Erythroblast (primary cell): ENCODE measurements around the gene ATP6V1F.
"Not testable (repeated sequence)": the region's sequence is repeated elsewhere in the genome, so short reads cannot be mapped to it uniquely, and the experiment has no call there.

ENCODE experiments used
- DNase-seq, 2 experiments: peaks; one replicate each; lab custom pipeline; 2025; lab: John Stamatoyannopoulos, UW
- GATA1 ChIP-seq: IDR thresholded peaks from 2 replicates; pipeline ENCODE4 v1.6.1; 2011; ENCODE audit warnings: low read depth, mild to moderate bottlenecking, control low read depth, low read length, moderate library complexity
- POLR2A ChIP-seq: IDR thresholded peaks from 2 replicates; pipeline ENCODE4 v1.6.1; 2011; ENCODE audit warnings: mild to moderate bottlenecking, low read length

Gene ATP6V1F

DNA sequence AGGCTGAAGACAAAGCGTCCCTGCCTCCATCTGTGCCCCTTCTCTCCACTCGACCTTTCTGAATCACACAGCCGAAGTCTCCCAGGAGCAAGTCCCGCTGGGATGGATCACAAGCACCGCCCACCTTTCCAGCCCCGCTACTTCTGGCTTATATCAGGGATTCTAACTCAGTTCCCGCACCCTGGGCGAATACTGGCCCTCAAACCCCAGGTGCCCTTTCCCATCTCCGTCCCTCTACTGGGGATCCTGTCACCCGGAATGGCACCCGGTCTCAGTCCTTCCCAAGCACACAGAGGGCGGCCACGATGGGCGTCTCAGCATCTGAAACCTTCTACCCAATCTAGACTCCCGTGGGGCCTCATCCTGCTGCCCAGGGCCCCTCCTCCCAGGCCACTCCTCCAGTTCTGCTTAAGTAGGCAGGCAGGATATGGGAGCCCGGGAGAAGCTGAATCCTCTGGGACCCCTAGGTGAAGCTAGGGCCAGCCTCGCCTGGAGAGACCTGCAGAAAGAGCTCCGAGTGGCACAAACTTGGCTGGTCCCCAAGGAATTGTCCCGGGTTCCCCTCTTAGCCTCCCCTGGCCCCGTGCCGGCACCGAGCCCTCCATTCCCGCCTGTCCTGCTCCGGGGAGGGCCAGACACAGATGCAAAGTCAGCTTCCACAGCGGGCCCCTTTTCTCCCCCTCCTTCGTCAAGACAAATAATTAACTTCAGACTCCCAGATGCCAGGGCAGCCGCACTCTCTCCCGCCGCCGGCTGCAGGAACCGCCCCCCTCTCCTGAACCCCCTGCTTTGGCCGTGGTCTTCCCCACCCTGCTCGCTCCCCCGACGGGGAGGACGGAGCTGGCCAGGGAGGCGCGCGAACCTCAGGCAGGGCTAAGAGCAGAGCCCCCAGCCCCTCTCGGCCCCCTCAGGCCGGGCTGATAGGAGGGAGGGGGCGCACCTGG lies 47.2 kb downstream of the ATP6V1F start:
- TF ChIP-seq GATA1 (no peak), POLR2A (no peak)
- DNase-seq: no peak

DNA sequence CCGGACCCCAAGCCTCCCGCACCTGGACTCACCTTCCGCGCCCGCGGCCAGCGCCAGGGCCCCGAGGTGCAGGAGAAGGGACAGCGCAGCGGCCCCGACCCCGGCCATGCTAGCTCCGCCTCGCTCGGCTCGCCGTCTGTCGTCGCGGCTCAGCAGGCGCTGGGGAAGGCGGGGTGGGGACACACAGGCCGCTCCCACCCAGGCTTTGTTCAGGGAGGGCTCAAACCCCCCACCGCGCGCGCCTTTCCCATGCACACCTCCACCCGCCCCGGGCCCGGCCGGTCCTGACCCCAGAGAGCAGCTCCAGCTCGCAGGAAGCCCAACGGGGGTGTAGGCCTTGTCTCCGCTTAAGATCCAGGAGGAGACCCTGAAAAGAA lies 47.9 kb downstream of the ATP6V1F start, which contains the start of gene KCP:
Gene KCP (minus strand): TSS at position 141 of the 377 bp plus-strand sequence. CDS start 33 bp downstream, at position 108.
- TF ChIP-seq GATA1 (no peak), POLR2A (no peak)
- DNase-seq: no peak

DNA sequence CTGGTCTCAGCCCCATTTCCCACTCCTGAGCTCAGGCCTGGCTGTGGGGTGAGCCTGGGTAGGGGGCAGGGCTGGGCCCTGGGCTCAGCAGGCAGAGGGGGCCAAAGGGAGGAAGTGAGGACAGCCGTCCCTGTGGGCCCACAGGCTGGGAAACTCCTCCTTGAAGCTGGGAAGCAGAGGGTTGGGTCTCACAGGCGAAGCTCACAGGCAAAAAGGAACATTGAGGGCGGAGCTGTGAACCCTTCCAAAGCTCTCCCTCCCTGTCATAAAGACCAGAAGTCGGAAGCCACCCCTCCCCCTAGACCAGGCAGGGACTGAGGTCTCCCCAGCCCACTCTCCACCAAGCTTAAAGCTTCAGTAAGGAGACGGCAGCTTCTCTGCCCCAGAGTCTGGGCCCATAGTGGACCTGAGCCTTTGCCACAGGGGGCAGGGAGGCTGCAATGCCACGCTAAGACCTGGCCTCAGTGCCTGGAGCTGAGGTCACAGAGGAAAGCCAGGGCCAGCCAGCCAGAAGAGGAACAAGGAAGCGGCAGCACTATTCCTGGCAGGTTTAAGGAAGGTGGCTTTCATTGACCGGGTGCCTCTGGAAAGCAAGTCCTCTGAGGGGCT lies 48.9 kb downstream of the ATP6V1F start:
- no peak for DNase-seq
- TF ChIP-seq POLR2A (no peak), GATA1 (no peak)

DNA sequence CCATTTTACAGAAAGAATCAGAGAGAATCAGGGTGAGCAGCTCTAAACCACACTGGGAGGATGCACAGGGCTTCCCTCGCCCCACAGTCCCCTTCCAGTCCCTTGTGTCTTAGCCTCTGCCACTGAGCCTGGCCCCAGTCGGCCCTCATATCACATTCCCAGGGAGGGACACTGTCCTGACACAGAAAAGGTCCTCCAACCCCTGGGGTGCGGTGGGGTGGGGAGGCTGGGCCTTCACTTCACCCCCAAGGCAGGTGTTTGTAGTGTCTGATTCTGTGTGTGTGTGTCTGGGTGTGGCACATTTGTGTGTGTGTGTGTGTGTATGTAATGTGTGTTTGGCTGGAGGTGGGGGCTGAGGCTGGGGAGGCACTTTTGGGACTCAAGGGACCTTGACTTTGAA lies 49.6 kb downstream of the ATP6V1F start:
- TF ChIP-seq POLR2A: no peak
- TF ChIP-seq GATA1: no peak
- DNase-seq: no peak

DNA sequence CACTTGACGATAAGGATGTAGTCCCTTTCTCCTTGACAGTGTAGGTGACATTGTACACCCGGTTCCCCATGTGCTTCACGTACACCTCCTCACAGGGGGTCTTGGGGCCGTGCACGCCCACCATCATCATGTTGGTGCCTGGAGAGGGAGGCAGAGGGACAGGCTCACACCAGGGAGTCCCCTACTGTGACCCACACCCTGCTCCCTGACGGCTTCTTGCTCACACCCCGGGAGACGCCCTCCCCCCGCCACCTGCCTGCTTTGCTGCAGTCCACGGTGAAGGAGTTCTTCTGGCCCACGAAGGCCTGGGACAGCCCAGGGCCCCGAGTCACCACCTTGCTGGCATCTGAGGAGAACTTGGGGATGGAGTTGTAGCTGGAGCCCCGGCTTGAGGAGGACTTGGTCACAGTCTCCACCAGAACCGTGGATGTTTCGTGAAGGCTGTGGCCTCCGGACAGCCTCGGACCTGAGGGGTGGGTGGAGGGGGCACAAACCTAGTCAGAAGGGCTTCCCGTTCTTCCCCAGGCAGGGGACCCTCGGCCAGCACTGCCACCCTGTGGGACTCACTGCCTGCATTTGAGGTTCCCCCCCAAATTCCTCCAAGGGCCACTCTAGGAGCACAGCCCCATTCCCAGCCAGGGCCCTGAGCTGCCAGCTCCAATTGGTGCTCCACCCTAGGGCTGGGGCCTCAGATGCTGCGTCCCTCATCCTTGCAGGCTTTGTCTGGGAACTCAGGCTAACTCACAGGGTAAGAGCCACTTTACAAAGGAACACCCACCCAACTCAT lies 50.2 kb downstream of the ATP6V1F start:
- not testable (repeated sequence) for DNase-seq

DNA sequence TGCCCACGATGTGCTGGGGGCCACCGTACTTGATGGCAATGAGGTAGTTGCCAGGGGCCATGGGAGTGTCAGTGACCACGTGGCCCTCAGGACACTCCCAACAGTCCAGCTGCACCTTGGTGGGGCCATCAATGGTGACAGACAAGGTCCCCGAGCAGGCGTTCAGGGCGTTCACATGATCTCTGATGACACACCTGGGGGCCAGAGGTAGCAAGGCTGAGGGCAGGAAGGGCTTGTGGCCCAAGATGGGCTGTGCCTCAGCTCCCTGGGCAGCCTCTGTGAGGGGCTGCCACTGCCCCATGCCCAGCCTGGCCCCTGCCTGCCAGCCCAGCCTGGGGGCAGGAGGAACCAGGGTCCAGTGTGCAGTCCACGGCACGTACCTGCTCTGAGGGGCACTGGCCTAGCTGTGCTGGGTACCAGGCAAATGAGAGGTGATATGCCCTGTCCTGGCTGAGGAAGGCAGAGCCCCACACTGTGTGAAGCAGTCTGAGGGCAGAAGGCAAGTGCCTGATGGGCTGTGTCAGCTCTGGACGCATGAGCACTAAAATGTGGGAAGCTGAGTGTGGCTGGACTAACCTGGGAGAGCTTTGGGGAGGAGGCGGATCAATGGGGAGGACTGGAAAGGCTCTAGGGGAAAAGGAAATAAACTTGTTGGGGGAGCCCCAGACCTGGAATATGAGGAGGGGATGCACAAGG lies 51.4 kb downstream of the ATP6V1F start:
- TF ChIP-seq GATA1 (no peak), POLR2A (no peak)
- no peak for DNase-seq

DNA sequence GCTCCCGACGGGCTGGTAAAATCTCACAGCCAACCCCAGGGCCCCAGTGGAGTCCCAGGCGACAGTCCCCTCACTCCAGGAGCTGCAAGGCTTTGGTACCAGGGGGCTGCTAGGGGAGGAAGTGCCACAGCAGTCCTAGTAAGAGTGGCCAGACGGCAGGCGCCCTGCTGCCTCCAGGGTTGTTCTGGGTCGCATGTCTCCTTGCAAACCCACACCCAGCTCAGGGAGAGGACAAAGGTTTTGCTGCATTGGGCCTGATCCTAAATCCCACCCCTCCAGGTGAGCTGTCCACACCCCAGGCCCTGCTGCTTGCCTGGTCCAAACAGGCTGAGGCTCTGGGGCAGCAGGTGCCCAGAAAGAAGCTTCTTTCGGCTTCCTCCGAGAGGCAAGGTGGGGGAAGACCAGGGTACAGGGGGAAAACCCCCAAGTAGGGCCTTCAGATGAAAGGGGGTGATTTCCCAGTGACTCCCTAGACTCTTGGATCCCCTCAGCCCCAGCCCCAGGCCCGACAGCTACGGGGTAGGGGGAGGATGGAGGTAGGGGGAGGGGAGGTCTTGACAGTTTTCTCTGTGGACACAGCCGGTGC lies 52.0 kb downstream of the ATP6V1F start:
- DNase-seq: no peak
- TF ChIP-seq GATA1 (no peak), POLR2A (no peak)

DNA sequence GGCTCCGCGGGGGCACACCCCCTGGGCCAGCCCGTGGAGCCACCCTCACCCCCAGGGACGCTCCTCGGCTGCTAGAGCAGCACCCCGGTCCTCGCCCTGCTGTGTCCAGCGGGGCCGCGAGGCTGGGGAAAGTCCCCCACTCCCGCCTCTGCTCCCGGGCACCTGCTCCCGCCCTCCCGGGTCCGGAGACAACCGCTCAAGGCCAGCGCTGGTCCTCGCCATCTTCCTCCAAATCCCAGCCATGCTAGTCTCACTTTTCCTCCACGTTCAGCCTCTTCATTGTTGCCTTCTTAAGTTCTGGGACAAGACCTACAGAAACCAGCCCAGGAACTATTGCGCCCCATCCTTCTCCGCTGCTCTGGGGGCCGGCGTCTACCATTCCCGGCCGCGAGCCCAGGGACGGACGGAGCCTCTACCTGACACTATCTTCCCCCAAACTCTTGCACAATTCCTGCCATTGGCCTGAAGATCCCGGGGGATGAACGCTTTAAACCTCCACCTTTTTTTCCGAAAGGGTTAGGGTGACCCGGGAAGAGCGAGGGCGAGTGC lies 52.7 kb downstream of the ATP6V1F start:
- no peak for DNase-seq
- no peak for TF ChIP-seq GATA1
- TF ChIP-seq POLR2A: no peak
